Activated naive CD8-positive, alpha-beta T cell treated with anti-CD3 and anti-CD28 coated beads, Interleukin-2, amount 50 U/mL, for 16 hours (primary cell): ENCODE data around the gene RAB3C.

Experiments
- DNase-seq: peaks from one replicate; pipeline ENCODE4 v3.0.0-alpha.2; 2020; ENCODE audit warnings: low read depth, low spot score

RAB3C gene

DNA sequence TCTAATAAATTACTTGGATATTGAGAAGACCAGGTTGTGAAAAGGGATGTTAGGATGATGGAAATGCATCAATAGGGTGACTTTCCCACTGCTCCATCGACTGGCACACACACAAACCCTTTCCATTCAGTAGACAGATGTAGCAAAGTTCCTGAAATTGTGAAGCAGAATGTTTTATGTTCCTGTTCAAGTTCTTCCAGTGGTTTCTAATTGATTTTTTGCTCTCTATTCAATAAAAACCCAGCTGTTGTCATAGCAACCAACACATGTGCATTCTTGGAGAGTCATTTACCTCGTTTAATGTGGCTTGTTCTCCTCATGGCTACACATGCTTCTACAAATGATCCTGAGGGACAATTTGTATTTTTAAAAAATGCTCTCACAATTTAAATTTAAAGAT is 244.6 kb downstream of the RAB3C start:
- DNase-seq = no peak

DNA sequence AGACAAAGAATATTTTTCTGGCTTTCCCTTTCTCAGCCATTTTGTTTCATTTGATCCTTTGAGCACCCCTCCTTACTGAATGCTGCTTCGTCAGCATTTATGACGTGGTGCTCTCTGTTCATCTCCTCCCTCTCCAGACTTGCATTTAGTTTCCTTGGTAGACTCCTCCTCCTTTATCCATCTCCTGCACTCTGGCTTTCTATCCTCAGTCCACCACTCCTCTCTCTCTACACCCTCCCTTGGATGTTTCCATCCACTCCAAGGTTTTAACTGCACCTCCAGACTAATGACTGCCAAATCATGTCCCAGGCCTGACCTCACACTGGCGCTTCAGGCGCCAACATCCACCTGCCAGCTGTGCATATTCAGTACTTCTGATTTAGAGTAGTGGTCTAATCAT is 245.4 kb downstream of the RAB3C start:
- DNase-seq = no peak

DNA sequence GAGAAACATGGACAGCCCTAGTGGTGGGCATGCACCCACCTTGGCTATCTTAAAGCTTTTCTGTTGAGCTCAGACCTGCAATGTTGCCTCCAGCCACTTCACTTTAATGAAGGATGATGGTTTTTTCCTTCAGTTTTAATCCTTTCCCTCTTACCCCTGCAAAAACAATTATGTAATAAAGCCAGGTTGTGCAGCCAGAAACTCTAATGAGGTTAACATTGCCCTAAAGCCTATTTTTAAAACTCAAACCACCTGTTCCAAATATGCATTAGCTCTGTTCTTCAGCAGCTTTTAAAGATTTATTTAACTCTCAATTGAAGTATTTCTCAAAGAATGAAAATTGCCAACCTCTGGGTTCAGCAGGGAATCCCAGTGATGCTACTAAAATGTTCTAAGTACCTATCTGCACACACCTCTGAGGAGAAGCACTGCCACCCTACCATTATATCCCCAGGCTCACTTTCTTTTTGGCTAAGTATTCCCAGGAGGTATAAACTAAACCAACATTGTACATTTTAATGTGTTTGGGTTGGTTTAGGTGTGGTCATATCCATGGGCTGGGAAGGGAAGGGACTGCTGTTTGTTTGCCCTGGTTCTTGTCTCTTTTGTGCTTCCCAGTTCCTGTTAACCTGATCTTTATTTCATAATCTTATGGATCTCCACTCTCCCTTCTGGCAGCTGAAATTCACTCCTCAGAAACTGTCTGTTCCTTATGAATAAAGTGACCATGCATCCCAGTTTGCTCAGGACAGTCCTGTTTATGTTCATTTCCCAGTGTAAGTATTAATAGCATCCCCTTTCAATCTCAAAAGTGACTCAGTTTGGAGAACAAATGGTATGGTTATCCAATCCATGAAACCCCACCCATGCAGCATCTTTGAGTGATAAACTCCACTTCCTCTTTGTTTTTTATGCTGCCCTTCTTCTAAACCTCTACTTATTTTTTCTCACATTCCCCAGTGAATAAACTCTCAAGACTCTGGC is 251.7 kb downstream of the RAB3C start:
- DNase-seq = no peak

DNA sequence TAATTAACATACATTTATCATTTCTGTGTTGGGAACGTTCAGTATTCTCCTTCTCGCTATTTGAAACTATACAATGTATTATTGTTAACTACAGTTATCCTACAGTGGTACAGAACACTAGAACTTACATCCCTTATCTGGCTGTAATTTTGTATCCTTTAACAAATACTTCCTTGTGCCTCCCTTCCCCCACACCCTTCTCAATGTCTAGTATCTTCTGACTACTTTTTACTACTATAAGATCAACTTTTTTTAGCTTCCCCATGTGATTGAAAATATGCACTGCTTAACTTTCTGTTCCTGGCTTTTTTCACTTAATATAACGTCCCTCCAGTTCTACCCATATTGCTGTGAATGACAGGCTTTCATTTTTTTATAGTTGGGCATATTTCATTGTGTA is 253.5 kb downstream of the RAB3C start:
- no peak for DNase-seq

DNA sequence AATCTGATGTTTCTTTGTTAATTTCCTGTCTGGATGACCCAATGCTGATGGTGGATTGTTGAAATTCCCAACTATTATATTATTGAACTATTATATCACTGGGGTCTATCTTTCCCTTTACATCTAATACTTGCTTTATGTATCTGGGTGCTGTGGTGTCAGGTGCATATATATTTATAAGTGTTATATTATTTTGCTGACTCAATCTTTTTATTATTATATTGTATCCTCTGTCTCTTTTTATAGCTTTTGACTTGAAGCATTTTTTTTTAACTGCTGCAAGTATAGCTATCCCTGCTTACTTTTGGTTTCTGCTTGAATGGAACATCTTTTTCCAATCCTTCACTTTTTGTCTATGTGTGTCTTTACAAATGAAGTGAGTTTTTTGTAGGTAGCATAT is 255.9 kb downstream of the RAB3C start:
- DNase-seq = no peak

DNA sequence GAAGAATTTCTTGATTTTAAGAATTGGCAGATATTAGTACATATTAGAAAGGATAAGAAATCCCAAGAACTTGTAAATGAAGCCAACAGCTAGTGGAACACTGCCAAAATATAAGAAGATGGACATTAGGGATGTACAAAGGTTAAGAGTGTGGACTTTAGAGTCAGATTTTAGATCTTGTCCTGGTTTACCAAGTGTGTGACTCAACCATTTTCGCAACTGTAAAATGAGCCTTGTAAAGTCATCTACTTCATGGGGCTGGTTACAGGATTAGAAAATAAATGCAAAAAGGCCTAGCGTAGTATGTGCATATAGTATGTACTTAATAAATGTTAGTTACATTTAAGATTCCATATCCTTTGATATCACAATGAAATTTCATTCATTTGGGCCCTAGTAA is 260.0 kb downstream of the RAB3C start:
- DNase-seq = no peak

DNA sequence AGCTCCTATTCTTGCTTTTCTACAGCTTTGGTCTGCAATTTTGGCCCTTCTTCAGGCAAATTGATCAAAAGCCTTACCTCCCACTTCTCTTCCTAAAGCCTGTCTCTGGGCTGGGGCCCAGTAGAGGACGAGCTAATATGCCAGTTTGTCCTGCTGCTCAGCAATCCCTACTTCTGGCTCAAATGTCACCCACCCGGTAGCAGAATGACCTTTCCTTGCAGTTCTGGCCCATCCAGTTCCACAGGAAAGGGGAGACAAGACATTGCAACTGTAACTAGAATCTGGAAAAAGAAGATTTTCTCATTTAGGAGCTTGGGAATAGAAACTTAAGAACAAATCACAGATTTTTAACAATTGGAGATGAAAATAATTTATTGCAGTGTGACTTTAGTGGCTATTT is 261.5 kb downstream of the RAB3C start:
- no peak for DNase-seq

DNA sequence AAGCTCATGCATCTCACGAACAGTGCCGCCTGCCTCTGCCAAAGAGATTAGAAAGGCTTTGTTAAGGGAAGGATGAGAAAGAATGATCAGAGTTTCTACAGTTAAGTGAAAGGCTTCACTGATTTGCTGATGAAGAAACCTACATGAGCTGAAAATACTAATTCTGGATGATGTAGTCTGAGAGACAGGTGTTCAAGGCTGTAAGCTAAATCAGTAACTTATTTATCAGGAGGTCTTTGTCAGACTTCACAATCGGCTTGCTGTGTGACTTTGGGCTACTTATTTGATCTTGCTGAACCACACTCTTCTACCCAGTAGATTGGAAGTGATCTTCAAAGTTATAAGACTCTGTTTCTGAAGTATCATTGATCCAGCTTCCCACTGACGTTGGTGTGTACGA is 264.2 kb downstream of the RAB3C start:
- DNase-seq = no peak

DNA sequence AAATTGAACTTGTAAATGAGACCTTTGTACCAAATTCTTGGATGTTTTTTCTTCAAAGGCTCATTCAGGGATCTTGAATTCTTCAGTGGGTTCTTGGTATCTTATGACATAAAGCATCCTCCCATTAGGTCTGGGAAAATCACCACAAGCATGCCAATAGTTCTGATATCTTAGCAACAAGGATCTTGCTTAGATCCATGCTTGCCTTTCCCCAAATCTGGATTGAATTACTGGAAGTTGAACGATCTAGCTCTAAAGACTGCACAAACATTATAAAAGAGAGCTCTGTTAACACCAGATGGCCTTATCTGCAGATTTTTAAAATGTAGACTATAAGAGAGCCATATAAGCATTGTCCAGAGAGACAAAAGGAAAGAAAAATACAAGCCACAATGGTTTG is 266.3 kb downstream of the RAB3C start:
- no peak for DNase-seq

DNA sequence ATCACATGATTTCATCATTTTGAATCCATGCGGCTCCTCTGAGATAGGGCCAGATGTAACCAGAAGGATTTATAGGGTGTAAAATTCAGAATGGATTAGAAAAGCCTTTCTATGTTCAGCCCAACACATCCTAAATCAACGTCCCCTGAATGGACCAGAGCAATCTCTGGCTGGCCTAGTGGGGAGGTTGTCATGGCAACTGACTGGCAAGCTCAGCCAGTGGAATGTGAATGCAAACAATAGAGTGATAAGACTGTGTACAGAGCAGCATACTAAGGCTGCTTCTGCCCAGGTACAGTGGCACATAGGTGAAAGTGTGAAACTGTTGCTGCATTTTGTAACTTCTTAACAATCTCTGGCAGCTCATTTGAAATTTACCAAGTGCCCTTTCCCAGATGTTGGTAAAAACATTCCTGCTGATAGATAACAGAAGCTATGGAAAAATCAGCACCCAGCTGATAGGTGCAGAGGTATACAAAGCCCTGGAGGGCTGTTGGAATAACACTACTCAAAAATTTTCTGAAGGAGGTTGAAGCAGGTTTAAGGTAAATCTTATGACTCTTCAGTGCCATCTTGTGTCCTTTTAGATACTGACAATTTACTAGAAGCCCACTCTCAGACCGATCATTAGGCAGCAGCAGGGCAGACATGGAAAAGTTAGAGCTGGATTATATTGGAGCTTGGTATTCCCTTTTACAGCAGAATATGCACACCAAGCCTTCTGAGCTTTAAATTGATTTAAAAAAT is 267.2 kb downstream of the RAB3C start:
- no peak for DNase-seq

DNA sequence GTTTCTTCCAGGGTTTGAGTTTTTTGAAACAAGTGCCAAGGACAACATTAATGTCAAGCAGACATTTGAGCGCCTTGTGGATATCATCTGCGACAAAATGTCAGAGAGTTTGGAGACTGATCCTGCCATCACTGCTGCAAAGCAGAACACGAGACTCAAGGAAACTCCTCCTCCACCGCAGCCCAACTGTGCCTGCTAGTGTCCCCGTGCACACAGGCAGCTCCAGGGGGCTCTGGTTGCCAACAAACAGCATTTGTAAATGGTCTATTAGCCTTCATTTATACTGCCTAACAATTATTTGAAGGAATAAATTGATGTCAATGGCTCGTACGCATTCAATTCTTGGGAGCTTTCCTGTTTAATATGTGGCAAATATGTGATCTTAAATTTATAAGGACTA is 268.3 kb downstream of the RAB3C start:
- no peak for DNase-seq

DNA sequence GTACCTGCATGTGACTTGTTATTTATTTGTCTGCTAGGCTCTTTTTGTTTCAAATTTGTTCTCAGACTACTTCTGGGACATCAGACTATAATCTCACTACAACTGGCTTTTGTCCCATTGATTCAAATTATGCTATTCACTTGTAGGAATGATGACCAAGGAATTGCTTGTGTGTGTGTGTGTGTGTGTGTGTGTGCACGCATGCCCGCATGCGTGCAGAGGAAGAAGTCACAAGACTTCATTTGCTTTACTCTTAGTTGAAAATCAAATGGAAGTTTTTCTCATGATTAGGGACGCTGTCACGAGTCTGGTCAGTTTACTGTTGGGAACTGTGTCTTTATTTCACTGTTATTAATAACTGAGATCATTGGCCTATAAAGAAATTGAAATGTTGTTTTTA is 268.7 kb downstream of the RAB3C start:
- no peak for DNase-seq

DNA sequence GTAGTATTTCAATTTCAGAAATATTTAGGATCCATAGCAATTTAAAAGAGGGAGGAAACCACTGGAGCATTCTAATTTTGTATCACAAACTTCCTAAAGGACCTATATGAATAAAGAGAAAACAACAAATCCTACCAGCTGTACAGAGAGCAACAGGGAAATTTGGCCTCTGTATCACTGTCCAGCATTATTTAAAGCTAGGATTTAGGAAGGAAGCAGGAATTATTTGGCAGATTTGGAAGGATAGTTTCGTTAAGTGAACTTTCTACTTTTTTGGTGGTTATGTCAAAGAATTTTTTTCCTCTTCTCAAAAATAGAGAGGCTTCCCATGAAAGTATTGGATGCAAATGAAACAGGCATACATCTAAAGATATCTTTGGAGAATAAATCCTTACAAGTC is 269.7 kb downstream of the RAB3C start:
- DNase-seq = no peak

DNA sequence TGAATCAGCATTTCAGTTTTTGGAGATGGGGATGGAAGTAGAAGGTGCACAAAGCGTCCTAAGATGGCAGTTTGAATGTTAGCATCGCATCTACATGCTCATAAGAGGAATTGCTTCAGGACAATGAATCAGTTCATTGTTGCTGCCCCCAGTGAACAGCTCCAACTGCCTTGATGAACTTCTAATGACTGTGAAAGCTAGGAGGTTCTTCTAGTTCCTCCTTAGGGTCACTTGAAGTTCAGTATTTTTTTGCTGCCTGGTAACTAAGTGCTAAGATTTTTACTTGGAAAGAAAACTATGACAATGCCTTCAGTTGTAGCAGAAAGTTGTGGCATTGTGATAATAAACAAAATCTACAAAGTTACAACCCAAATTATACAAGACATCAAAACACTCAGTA is 271.6 kb downstream of the RAB3C start:
- no peak for DNase-seq

DNA sequence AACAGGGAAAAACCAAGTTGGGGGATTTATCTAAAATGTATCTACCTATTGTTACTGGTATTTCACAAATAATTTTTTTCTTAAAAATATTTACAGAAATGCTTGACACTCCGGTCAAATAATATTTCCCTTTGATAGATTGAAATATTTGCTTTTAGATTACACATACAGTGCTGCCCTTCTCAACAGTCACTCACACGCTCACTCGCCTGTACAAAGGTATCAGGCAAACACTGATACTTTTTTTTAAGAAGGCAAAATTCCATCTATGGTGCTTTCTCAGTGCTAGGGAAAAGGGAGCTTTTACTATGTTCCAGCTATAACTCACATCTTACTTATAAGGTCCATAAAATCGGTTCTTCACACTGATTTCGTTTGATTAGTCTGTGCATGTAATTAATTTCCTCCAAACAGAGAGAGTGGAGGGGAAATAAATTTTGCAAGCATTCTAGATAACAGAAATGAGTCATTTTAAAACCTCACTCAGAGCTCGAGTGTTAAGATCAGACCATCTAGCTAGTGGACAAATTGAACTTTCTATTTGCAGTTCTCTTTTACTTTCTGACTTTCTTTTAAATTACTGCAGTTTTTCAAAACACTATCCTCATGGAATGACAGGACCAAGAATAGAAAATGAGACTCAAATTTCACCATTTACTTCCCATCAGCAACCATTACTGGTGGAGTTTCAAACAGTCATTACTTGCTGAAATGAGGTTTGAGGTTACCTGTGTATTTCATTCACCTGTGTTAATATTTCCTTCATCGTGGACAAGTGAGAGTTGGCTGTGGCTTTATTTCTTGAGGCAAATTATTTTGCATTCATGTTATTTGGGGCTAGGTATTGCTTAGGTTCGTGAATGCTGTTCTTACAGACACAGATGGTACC is 273.2 kb downstream of the RAB3C start:
- no peak for DNase-seq

DNA sequence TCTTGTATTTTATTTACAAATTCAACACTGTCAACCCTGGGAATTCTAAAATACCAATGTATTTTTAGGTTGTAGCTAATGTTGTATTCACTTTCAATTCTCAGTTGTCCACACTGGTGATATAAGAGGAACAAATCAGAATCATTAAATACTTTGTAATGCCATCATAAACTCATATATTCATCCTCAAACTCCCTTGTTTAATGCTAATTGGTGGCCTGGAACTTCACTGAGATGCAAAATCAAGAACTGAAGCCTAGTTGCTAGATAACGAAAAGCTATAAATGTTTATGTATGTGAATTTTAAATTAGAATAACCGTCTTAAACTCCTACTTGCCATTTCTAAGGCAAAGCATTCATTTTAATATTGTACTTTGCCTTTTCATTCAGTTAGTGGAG is 274.7 kb downstream of the RAB3C start:
- no peak for DNase-seq

DNA sequence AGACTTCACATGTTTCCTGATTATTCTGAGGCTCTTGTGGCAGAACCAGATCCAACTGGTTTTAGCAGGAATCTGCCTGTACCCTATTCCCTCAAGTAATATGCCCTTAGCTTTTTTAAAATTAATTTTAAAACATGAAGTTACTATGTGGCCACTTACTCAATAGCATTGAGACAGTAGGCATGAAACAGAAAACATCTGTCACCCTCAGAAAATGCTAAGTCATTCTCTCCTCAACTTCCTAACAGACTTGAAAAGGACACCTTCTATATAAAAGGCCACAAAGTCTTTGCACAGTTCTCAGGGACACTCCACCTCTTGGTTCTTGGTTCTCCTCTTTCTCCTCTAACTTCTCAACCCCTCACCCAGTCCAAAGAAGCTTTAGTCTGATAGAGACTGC is 277.8 kb downstream of the RAB3C start:
- DNase-seq = no peak

DNA sequence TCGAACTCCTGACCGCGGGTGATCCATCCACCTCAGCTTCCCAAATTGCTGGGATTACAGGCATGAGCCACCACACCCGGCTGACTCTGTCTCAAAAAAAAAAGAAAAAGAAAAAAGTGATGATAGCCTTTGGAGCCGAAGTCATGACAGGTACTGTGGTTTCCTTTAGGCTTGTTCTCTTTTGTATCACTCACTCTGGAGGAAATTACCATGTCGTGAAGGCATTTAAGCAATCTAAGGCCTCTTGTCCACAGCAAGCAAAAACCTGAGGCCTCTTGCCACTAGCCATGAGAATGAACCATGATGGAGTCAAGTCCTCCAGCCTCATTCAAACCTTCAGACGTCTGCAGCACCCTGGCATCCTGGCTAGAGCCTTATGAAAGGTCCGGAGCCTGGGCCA is 286.1 kb downstream of the RAB3C start:
- DNase-seq = no peak

DNA sequence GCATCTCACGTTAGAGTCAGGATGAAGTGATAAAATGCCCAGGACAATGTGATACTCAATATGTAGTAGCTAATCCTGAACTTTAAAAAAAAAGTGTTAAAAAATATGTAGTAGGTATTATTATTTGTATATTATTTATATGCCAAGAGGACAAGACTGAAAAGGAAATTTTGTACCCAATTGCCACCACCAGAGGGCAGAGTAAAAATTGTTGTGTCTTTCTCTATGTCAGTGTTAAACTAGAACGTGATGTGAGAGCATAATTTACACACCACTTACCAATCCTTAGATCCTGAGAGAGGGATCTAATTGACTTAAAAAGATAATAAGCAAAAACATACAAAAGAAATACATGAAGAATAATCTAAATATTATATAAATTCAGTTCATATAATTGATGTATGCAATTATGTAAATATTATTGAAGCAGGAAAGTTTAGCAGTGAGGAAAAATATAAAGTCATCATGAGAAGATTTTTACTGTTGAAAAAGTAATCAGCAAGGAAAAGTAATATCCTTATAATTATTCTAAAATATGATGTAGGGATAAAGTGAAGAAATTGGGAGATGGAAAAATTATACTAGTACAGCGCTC is 288.9 kb downstream of the RAB3C start:
- DNase-seq = no peak

DNA sequence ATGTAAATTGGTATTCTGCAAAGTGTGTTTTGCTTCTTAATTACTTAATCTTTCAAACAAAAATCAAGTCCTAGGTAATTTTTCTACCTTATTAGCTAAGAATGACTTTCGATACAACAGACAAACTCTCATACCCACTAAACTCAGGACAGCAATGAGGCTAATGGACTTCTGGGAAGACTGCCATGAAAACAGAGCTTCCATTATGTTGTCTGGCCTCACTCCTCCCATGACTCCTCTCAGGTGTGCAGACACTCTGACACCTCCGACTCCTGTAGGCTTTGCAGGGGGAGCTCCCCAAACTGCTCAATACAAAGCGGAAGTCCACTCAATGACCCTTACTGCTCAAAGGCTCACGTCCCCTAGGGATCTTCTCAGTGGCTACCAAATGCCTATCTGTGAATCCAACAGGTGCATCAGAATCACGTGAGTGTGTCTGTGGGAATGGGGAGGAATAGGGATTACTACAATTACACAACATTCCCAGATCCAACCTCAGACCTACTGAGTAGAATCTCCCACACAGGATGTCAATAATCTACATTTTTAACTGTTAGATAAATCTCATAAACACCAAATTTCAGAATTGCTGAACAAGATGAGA is 289.9 kb downstream of the RAB3C start:
- DNase-seq = no peak

DNA sequence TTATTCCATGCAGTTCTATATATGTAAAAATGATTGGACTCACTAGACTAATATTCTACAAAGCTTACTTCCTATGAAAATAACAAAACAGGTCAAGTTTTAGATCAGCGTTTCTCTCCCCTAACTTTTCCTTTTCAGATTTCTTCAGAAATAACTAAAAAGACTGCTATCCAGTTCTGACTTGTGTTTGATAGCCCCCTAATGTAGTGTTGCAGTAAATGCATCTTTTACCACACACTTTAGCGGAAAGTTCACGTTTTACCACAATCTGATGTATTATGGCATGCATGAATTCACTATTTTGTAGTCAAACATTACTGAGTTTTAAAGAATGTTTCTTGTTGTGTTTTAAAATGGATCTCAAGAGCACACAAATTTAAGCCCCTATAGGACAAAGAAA is 292.7 kb downstream of the RAB3C start:
- DNase-seq = no peak
